ENCODE measurements around the gene TMEM37. TPM values are rescaled to one million over a fixed set of nuclear protein-coding genes. Genes with fewer than 3 reads are reported as not detected.

Gene TMEM37
- total RNA-seq, 1 experiment from 2014 or later, result 4.2 TPM

GRCh38 chr2:119486886-119487285, 55.2 kb downstream of the TMEM37 start:
- H3K79me1 ChIP-seq (ENCODE audit: insufficient read depth, low read depth, low read length, poor library complexity, severe bottlenecking), result no peaks in the 10 kb centered on the region
- H3K9me3 Mint-ChIP-seq, result no peaks in the 10 kb centered on the region; a peak in 1 of 5 replicates
- no peak overlapping the region for H2AK5ac ChIP-seq (ENCODE audit: insufficient read length, low read length)
- no peaks in the 10 kb centered on the region for H3K27me3 ChIP-seq (ENCODE audit: insufficient read depth, low read length)
- no peak overlapping the region for H2BK12ac ChIP-seq (ENCODE audit: insufficient read length, low read depth, low read length)
- H3K79me2 ChIP-seq (ENCODE audit: insufficient read depth, low read length), result no peaks in the 10 kb centered on the region
- no peak overlapping the region for H3T11ph ChIP-seq (ENCODE audit: low read length)
- H2BK20ac ChIP-seq (ENCODE audit: low read depth, low read length, poor library complexity, severe bottlenecking), result no peak overlapping the region
- no peaks in the 10 kb centered on the region for H3K23me2 ChIP-seq (ENCODE audit: insufficient read length, low read depth, low read length, poor library complexity, severe bottlenecking)
- H2AFZ ChIP-seq (ENCODE audit: low read length), result no peak overlapping the region
- no peak overlapping the region for H3K27ac ChIP-seq (ENCODE audit: insufficient read length, low read depth, low read length)
- no CpG with 5 or more reads among the region's 7 CpGs for WGBS (ENCODE audit: extremely low coverage, insufficient read length, low lambda C conversion rate)
- H2BK120ac ChIP-seq (ENCODE audit: low read depth, low read length, poor library complexity, severe bottlenecking), result no peak overlapping the region
- H3K4me3 Mint-ChIP-seq, result no peak overlapping the region
- no peak overlapping the region for H4K91ac ChIP-seq (ENCODE audit: insufficient read length, low read depth, low read length)
- no peak overlapping the region for H3K4ac ChIP-seq (ENCODE audit: low read depth, low read length)
- H3K9me3 ChIP-seq (ENCODE audit: control insufficient read depth, low read depth, low read length), result no peaks in the 10 kb centered on the region
- no peak for DNase-seq
- no peak overlapping the region for H3K56ac ChIP-seq (ENCODE audit: insufficient read length, low read depth, low read length)
- H3K4me1 Mint-ChIP-seq, result peaks cover 14 to 35% of the 10 kb centered on the region in 2 experiments
- no peak overlapping the region for H3K4me2 ChIP-seq (ENCODE audit: insufficient read depth, insufficient read length, low read length)
- H4K8ac ChIP-seq (replicated peaks; ENCODE audit: insufficient read length, low read depth, low read length), result no peak overlapping the region
- H3K9ac ChIP-seq (ENCODE audit: extremely low read depth, insufficient read length, low read length), result no peak overlapping the region
- no peak overlapping the region for H3K23ac ChIP-seq (ENCODE audit: insufficient read length, low read depth, low read length)
- peaks cover 2% of the 10 kb centered on the region for H3K4me1 ChIP-seq (ENCODE audit: insufficient read depth, low read length)
- H3K27ac Mint-ChIP-seq, result no peak overlapping the region
- no peak overlapping the region for H2BK15ac ChIP-seq (ENCODE audit: low read depth, low read length)
- no peak overlapping the region for H4K5ac ChIP-seq (ENCODE audit: insufficient read length, low read depth, low read length)
- no peak overlapping the region for H3K14ac ChIP-seq (ENCODE audit: insufficient read depth, low read length)
- no peaks in the 10 kb centered on the region for H3K36me3 Mint-ChIP-seq (ENCODE audit: insufficient read depth in 1 of 3, low read depth in 3 of 3)
- H3K18ac ChIP-seq (ENCODE audit: insufficient read length, low read depth, low read length), result no peak overlapping the region
- H2BK5ac ChIP-seq (ENCODE audit: insufficient read length, low read length), result no peak overlapping the region
- TF ChIP-seq CTCF (conservative IDR thresholded peaks at IDR 0.05), result no peak
- H4K20me1 ChIP-seq (ENCODE audit: control insufficient read depth, insufficient read depth, insufficient read length), result no peaks in the 10 kb centered on the region
- peaks cover 1% of the 10 kb centered on the region for H3K27me3 Mint-ChIP-seq (ENCODE audit: low read depth)
